SJSA1 (cell line): ENCODE data around the gene ZNF224. TPM values are rescaled to one million over a fixed set of nuclear protein-coding genes. Genes with fewer than 3 reads are reported as not detected.
A peak's percentile ranks its signal among the peaks of the same experiment; 100 is the strongest.

Source experiments
- DNase-seq, 2 experiments: peaks; one replicate each; pipeline ENCODE4 v3.0.0-alpha.2; 2015 to 2020; ENCODE audit warnings: low spot score in 2 of 2, low read depth in 1 of 2
- H3K27ac ChIP-seq: fragments of 250-450 bp; sonication (Bioruptor Pico); 2 replicates; pipeline ENCODE4 v1.5.1; 2020; ENCODE audit warnings: mild to moderate bottlenecking, moderate library complexity
- H3K27me3 ChIP-seq: fragments of 250-450 bp; sonication (Bioruptor Pico); replicated peaks from 2 replicates; pipeline ENCODE4 v1.5.1; 2020; ENCODE audit warnings: mild to moderate bottlenecking, moderate library complexity
- H3K36me3 ChIP-seq: fragments of 250-450 bp; sonication (Bioruptor Pico); 2 replicates; pipeline ENCODE4 v1.5.1; 2020; ENCODE audit warnings: mild to moderate bottlenecking
- H3K4me1 ChIP-seq: fragments of 250-450 bp; sonication (Bioruptor Pico); replicated peaks from 2 replicates; pipeline ENCODE4 v1.6.1; 2021; ENCODE audit warnings: mild to moderate bottlenecking
- H3K4me3 ChIP-seq: fragments of 250-450 bp; sonication (Bioruptor Pico); 2 replicates; pipeline ENCODE4 v1.5.1; 2020; ENCODE audit warnings: mild to moderate bottlenecking
- H3K9me3 ChIP-seq: fragments of 250-450 bp; sonication (Bioruptor Pico); replicated peaks from 2 replicates; pipeline ENCODE4 v1.5.1; 2020; ENCODE audit warnings: mild to moderate bottlenecking
- total RNA-seq: library from RNA; depleted of rRNA; stranded (reverse); fragments of >200 nt; shearing (Covaris generic); gene quantifications from 2 replicates; pipeline ENCODE4 v1.2.3, GENCODE V29; 2014; rRNA removed

ZNF224 gene
- 2.4 and 10.8 TPM in 2 replicates for total RNA-seq

DNA sequence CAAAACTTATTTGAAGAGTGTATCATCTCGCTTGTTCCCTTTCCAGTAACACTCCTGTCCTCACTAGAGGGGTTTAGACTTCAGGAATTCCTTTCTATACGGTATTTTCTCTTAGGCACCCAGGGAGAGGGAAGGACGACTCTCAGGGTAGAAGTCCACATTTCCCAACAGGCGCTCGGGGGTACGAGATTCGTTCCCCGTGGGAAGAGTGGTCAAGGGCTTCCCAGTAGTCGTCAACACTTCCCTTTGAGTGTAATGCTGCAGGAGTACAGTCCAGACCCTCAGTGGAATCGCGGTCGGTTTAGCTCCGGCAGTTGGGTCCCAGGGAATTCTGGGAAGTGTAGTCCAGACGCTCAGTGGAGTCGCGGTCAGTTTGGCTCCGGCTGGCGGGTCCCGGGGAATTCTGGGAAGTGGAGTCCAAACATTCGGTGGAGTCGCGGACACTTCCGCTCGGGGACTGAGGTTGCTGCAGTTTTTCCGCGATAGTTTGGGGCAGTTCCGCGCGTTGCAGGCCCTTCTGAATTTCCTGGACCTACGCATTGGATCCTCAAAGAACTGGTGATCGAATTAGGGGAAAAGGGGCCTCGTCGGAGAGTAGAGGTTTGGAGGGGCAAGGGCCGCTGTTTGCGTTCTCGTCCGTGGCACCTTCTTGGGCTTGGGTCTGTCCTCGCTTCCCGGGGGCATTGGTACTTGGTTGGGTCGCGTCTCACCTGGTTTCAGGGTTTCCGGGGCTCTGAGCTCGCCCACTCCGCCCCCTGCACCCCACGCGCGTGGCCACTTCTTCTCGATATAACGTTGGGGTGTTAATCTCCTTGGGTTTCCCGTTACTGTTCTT, at the start of gene ZNF224:
TSS of gene ZNF224 (plus strand) at position 431 of the 835 bp plus-strand sequence. CDS start 3,513 bp downstream, outside the sequence.
- Histone ChIP-seq H3K4me3 (peak within 1 kb of the TSS; percentile 55), H3K36me3 (peaks cover 19% of the 10 kb centered on the region), H3K4me1 (0 out of 2 replicates have a peak, but pooled peaks cover 3% of the 10 kb centered on the region), H3K27ac (peak within 1 kb of the TSS; percentile 19; the same call in 1 of the 2 replicates), H3K27me3 (no peaks in the 10 kb centered on the region), H3K9me3 (no peaks in the 10 kb centered on the region)
- DNase-seq, result peak; percentile 79 to 94

DNA sequence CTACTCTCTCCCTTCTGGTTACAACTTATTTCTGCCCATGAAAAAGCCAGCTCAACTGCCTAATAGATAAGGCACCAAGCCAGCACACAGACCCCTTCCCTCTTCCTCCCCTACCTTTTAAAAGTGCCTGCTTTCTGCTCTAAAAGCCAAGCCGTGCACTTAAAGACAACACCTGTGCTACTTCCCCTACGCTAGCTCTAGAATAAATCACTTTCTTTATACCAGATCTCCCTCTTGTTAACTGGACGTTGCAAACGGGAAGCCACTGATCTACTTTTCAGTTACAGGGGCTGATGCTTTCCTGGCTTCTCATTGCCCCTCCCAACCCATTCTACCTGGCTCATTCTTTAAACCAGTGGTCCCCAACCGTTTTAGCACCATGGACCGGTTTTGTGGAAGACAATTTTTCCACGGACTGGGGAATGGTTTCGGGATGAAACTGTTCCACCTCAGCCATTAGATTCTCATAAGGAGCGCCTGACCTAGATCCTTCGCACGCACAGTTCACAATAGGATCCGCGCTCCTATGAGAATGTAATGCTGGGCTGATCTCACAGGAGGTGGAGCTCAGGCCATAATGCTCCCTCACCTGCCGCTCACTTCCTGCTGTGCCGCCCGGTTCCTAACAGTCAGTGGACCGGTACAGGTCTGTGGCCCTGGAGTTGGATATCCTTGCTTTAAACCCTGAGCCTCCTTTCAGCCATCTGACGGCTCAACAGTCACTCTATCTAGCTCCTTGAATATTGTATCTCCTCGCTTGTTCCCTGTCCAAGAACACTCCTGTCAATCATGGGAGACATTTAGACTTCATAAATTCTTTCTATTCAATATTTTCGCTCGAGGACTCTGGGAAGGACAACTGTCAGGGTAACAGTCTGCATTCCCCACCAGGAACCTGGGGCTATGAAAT, 43.2 kb upstream of the ZNF224 start:
- peaks cover 8% of the 10 kb centered on the region for H3K9me3 ChIP-seq
- H3K4me1 ChIP-seq, result peaks cover 12% of the 10 kb centered on the region
- H3K4me3 ChIP-seq, result peak overlapping the region; percentile 51
- no peak for DNase-seq
- no peak overlapping the region for H3K27ac ChIP-seq
- no peaks in the 10 kb centered on the region for H3K27me3 ChIP-seq
- H3K36me3 ChIP-seq, result peaks cover 16% of the 10 kb centered on the region

DNA sequence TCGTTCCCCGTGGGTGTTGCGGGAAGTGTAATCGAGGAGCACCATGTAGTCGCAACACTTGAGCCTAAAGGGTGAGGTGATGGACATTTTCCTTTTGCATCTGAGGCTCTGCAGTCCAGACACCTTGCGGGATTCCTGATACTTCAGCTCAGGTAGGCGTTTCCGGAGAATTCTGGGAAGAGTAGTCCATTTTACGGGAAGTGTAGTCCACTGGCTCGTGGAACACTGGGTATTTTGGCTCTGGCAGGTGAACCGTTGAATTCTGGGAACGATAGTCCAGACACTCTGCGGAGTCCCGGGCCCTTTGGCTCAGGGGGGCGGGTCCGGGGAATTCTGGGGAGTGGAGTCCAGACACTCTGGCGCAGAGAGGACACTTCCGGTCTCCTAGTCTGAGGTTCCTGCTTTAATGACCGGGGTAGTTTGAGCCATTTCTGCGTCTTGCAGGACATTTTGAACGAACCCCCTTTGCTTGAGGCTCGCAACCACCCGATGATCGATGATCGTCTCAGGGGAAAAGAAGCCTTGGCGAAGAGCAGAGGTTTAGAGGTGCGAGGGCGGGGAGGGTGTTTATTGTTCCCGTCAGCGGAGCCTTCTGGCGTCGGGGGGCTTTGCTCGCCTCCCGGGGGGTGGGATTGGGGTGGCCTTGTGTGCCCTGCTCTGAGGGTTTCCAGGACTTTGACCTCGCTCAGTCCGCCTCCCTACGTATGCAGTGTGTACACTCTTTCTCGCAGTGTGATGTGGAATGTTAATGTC, 42.3 kb upstream of the ZNF224 start, which contains the start of gene ZNF223:
TSS of gene ZNF223 (plus strand) at position 387 of the 753 bp plus-strand sequence. CDS start 3,141 bp downstream, outside the sequence.
- peak within 1 kb of the TSS; percentile 7; the same call in 1 of the 2 replicates for H3K27ac ChIP-seq
- peaks cover 20% of the 10 kb centered on the region for H3K36me3 ChIP-seq
- H3K4me1 ChIP-seq, result peaks cover 12% of the 10 kb centered on the region
- peak; percentile 75 to 93 for DNase-seq
- H3K9me3 ChIP-seq, result peaks cover 8% of the 10 kb centered on the region
- H3K4me3 ChIP-seq, result peak within 1 kb of the TSS; percentile 51
- no peaks in the 10 kb centered on the region for H3K27me3 ChIP-seq

DNA sequence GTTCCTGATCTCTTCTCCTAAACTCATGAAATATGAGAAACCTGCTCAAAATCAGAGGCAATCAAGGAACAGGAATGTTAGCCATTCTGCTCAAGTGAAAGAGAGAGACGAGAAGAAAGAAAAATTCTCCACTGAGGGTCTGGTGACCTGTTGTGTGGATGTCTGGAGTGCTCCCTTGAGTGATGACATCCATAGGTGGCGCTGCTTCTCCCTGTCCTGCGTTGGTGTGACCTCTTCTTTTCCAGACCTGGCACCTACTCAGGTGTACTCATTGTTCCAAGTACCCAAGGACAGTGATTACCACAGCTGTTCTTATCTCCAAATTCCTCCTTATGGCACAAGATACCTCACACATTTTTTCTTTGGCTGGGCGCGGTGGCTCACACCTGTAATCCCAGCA, 38.3 kb upstream of the ZNF224 start:
- DNase-seq, result no peak
- Histone ChIP-seq H3K9me3 (peaks cover 8% of the 10 kb centered on the region), H3K36me3 (peaks cover 46% of the 10 kb centered on the region), H3K27ac (no peak overlapping the region), H3K4me3 (no peak overlapping the region), H3K27me3 (no peaks in the 10 kb centered on the region), H3K4me1 (peaks cover 12% of the 10 kb centered on the region)

DNA sequence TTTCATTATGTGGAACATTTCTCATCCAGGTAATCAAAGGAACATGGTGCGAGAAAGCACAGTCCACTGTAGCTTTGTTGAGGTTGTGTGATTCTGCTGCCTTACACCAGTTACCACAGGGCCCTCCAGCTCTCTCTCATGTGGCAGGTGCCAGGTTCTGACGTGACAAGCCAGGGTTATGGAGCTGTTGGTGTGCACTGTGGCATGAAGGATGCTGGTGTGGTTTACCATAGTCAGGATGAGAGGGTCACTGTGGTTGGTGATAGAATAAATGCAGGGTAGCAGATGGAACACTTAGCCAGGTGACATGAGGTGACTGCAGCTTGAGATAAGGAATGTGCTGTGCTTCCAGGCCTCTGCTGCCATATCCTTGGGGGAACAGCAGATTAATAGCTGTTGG, 34.9 kb upstream of the ZNF224 start:
- H3K4me3 ChIP-seq, result no peak overlapping the region
- H3K4me1 ChIP-seq, result no peaks in the 10 kb centered on the region
- H3K9me3 ChIP-seq, result peaks cover 5% of the 10 kb centered on the region
- no peak overlapping the region for H3K27ac ChIP-seq
- H3K27me3 ChIP-seq, result no peaks in the 10 kb centered on the region
- DNase-seq, result no peak
- peaks cover 78% of the 10 kb centered on the region for H3K36me3 ChIP-seq

DNA sequence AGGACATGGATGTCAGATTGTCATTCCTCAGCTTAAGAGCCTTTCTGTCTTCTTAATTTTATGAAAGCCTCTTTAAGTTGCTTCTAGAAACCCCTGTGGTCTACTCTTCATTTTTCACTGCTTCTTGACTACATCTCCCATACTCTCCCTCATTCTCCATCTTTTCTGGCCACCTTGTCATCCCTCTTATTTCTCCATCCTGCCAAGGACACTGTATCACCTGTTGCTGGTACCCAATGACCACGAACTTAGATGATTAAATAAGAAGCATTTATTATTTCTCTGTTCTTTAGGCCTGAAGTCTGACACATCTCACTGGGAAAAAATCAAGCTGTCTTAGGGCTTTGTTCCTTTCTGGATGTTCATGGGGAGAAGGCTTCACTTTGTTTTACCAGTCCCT, 33.1 kb upstream of the ZNF224 start:
- peaks cover 75% of the 10 kb centered on the region for H3K36me3 ChIP-seq
- H3K27me3 ChIP-seq, result no peaks in the 10 kb centered on the region
- H3K4me3 ChIP-seq, result no peak overlapping the region
- no peak for DNase-seq
- H3K27ac ChIP-seq, result no peak overlapping the region
- H3K4me1 ChIP-seq, result no peaks in the 10 kb centered on the region
- peaks cover 5% of the 10 kb centered on the region for H3K9me3 ChIP-seq

DNA sequence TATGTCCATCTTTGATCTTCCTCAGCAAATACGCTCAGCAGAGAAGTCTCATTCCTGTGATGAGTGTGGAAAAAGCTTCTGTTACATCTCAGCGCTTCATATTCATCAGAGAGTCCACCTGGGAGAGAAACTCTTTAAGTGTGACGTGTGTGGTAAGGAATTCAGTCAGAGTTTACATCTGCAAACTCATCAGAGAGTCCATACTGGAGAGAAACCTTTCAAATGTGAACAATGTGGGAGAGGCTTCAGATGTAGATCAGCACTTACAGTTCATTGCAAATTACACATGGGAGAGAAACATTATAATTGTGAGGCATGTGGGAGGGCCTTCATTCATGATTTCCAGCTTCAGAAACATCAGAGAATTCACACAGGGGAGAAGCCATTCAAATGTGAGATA, 27.9 kb upstream of the ZNF224 start:
- H3K9me3 ChIP-seq, result peaks cover 25% of the 10 kb centered on the region
- DNase-seq, result no peak
- H3K4me1 ChIP-seq, result no peaks in the 10 kb centered on the region; the same call in 1 of the 2 replicates
- H3K4me3 ChIP-seq, result no peak overlapping the region
- H3K27me3 ChIP-seq, result no peaks in the 10 kb centered on the region
- H3K27ac ChIP-seq, result no peak overlapping the region
- peaks cover 61% of the 10 kb centered on the region for H3K36me3 ChIP-seq

DNA sequence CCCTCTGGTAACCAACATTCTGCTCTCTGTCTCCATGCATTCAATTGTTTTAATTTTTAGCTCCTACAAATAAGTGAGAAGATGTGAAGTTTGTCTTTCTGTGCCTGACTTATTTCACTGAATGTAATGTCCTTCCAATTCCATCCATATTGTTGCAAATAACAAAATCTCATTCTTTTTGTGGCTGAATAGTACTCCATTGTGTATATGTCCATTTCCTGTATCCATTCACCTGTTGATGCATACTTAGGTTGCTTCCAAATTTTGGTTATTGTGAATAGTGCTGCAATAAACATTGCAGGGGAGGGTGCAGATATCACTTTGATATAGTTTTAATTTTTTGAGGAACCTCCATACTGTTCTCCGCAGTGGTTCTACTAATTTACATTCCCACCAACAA, 24.7 kb upstream of the ZNF224 start:
- peaks cover 29% of the 10 kb centered on the region for H3K9me3 ChIP-seq
- H3K4me3 ChIP-seq, result no peak overlapping the region
- no peak overlapping the region for H3K27ac ChIP-seq
- no peaks in the 10 kb centered on the region for H3K27me3 ChIP-seq
- peaks cover 32% of the 10 kb centered on the region for H3K36me3 ChIP-seq
- DNase-seq, result no peak
- peaks cover 10% of the 10 kb centered on the region for H3K4me1 ChIP-seq

DNA sequence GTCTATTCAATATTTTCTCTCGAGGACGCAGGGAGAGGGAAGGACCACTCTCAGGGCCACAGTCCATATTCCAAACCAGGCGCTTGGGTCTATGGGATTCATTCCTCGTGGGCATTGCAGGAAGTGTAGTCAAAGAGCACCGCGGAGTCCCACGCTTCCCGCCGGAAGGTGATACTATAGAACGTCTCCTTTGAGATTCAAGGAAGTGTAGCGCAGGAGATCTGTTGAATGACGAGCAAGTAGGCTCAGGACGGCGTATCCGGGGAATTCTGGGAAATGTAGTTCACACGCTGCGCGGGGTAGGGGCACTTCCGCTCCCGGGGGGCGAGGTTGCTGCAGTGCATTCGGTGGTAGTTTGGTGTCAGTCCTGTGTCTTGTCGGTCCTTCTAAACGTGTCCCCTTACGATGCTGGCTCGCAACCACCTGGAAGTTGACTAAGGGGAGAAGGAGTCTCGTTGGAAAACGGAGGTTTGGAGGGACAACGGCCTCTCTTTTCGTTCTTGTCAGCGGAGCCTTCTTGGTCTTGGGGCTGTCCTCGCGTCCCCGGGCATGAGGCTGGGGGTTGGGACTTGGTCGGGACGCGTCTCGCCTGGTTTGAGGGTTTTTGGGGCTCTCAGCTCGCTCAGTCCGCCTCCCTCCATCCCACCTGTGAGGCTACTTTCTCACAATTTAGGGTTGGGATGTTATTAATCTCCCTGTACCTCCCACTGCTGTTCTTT, 22.2 kb upstream of the ZNF224 start, which contains the start of gene ZNF284:
TSS of gene ZNF284 (plus strand) at position 336 of the 719 bp plus-strand sequence. CDS start 4,231 bp downstream, outside the sequence.
- H3K27me3 ChIP-seq, result no peaks in the 10 kb centered on the region
- DNase-seq, result peak; percentile 84 to 89
- peak within 1 kb of the TSS; percentile 55 for H3K4me3 ChIP-seq
- peaks cover 10% of the 10 kb centered on the region for H3K4me1 ChIP-seq
- H3K27ac ChIP-seq, result peak within 1 kb of the TSS; percentile 41
- H3K36me3 ChIP-seq, result peaks cover 12% of the 10 kb centered on the region
- H3K9me3 ChIP-seq, result peaks cover 14% of the 10 kb centered on the region

DNA sequence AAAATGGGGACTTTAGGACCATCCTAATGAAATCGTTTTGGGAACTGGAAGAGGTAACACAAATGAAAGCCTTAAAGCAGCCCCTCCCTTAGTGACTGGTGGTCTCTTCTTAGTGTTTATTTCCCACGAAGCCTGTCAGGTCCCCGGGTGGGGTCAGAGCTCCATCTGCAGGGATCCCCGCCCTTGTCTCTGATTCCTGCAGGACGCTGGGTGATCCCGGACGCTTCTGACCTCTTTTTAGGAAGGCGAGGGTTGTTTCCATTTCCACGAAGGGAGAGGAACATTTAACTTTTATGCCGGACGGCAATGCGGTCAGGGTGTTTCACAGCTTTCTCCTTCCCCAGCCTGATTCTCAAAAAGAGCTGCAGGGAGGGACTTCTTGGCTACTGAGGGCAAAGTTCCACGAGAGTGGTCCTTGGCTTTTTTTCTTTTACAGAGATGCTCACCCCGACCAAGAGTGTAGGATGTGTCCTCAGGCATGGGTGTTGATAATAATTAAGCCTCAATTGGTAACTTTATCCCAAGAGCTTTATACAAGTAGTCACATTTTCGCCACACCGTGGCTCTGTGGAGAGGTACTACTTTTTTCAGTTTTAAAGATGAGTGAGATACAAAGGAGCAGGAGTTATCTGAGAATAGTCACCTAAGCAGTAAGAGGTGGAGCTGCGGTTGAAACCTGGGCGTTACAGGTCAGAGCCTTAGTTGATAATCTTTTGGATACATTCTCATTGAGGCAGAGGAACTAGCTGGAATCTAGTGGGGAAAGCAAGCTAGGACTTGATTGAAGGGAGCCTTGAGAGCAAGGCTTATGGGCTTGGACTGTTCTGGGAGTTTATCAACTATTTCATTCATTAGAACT, 21.4 kb upstream of the ZNF224 start:
- no peak overlapping the region for H3K27ac ChIP-seq
- peak overlapping the region; percentile 55 for H3K4me3 ChIP-seq
- peaks cover 10% of the 10 kb centered on the region; the same call in 1 of the 2 replicates for H3K36me3 ChIP-seq
- no peaks in the 10 kb centered on the region for H3K27me3 ChIP-seq
- H3K9me3 ChIP-seq, result peaks cover 9% of the 10 kb centered on the region
- peaks cover 10% of the 10 kb centered on the region for H3K4me1 ChIP-seq
- DNase-seq, result no peak

DNA sequence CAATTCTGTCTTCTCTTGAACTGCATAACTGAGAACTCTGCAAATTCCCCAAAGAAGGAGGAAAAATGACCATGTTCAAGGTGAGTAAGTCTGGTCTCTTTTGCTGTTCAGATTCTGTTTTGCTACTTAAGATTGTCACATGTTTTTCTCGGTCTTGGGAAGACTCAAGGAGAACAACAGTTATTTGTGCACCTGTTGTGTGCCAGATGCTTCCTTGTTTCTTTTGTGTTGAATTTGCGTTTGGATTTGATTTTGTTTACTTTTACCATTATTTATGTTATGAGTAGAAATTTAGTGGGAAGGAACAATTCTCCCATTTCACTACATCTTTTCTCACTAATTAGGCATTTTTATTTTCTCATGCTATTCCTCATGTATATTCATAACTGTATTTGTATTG, 17.8 kb upstream of the ZNF224 start:
- H3K4me1 ChIP-seq, result peaks cover 10% of the 10 kb centered on the region
- no peaks in the 10 kb centered on the region for H3K27me3 ChIP-seq
- no peak overlapping the region for H3K4me3 ChIP-seq
- peaks cover 20% of the 10 kb centered on the region for H3K36me3 ChIP-seq
- no peak for DNase-seq
- peaks cover 4% of the 10 kb centered on the region; the same call in 1 of the 2 replicates for H3K9me3 ChIP-seq
- H3K27ac ChIP-seq, result no peak overlapping the region

DNA sequence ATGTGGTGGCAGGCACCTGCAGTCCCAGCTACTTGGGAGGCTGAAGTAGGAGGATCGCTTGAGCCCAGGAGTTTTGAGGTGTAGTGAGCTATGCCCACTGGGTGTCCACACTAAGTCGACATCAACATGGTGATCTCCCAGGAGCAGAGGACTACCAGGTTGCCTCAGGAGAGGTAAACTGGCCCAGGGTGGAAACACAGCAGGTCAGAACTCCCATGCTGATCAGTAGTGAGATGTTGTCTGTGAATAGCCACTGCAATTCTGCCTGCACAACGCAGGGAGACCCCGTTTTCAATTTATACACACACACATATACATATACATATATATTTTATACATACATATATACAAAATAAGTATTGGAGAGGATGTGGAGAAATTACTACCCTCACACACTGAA, 2.1 kb upstream of the ZNF224 start:
- H3K4me1 ChIP-seq, result 0 out of 2 replicates have a peak, but pooled peaks cover 3% of the 10 kb centered on the region
- DNase-seq, result no peak
- H3K27ac ChIP-seq, result no peak overlapping the region
- H3K36me3 ChIP-seq, result peaks cover 11% of the 10 kb centered on the region
- H3K27me3 ChIP-seq, result no peaks in the 10 kb centered on the region
- no peaks in the 10 kb centered on the region for H3K9me3 ChIP-seq
- H3K4me3 ChIP-seq, result no peak overlapping the region
